IPS DF 4.7 (cell line): ENCODE results near the gene SHROOM3.

ENCODE experiments used
- DNase-seq: peaks from one replicate; pipeline ENCODE4 v3.0.0-alpha.2; 2013; ENCODE audit warnings: low spot score; ENCODE audit errors: extremely low read depth

Gene SHROOM3

GRCh38 chr4:76539979-76540378 lies 105.0 kb downstream of the SHROOM3 start:
- no peak for DNase-seq

GRCh38 chr4:76540486-76540885 lies 105.5 kb downstream of the SHROOM3 start:
- no peak for DNase-seq

- no peak for DNase-seq
Measured at GRCh38 chr4:76543378-76543777, 108.3 kb downstream of the SHROOM3 start.

- DNase-seq = no peak
Measured at GRCh38 chr4:76544725-76545124, 109.7 kb downstream of the SHROOM3 start.

GRCh38 chr4:76545226-76545884 lies 110.3 kb downstream of the SHROOM3 start:
- DNase-seq = no peak

- DNase-seq = no peak
Measured at GRCh38 chr4:76546327-76546726, 111.3 kb downstream of the SHROOM3 start.

- no peak for DNase-seq
Measured at GRCh38 chr4:76546759-76547742, 112.0 kb downstream of the SHROOM3 start.

- no peak for DNase-seq
Measured at GRCh38 chr4:76548704-76549103, 113.7 kb downstream of the SHROOM3 start.

- DNase-seq = no peak
Measured at GRCh38 chr4:76549765-76550164, 114.7 kb downstream of the SHROOM3 start.

GRCh38 chr4:76550966-76551780 lies 116.1 kb downstream of the SHROOM3 start:
- no peak for DNase-seq

GRCh38 chr4:76554630-76555029 lies 119.6 kb downstream of the SHROOM3 start:
- DNase-seq = no peak

GRCh38 chr4:76556452-76556851 lies 121.4 kb downstream of the SHROOM3 start:
- DNase-seq = no peak

- no peak for DNase-seq
Measured at GRCh38 chr4:76558396-76559235, 123.6 kb downstream of the SHROOM3 start.

GRCh38 chr4:76559236-76560071 lies 124.4 kb downstream of the SHROOM3 start:
- no peak for DNase-seq

- no peak for DNase-seq
Measured at GRCh38 chr4:76562161-76562560, 127.1 kb downstream of the SHROOM3 start.

- DNase-seq = no peak
Measured at GRCh38 chr4:76562836-76563453, 127.9 kb downstream of the SHROOM3 start.

- no peak for DNase-seq
Measured at GRCh38 chr4:76563454-76564122, 128.6 kb downstream of the SHROOM3 start.

- no peak for DNase-seq
Measured at GRCh38 chr4:76564123-76564915, 129.3 kb downstream of the SHROOM3 start.
